Smooth muscle cell (in vitro differentiated cells): Measurements from ENCODE around the gene PTS. TPM values are rescaled to one million over a fixed set of nuclear protein-coding genes. Genes with fewer than 3 reads are reported as not detected.
"Not testable (repeated sequence)": the region's sequence is repeated elsewhere in the genome, so short reads cannot be mapped to it uniquely, and the experiment has no call there.

Experiments used
- DNase-seq: peaks from one replicate; lab custom pipeline; 2025; ENCODE audit not compliant: unreplicated experiment; lab: John Stamatoyannopoulos, UW
- H2AFZ ChIP-seq: fragments of 200-600 bp; sonication (generic); 2 replicates; pipeline ENCODE4 v1.6.0; 2016; ENCODE audit warnings: antibody characterized with exemption, low read depth, mild to moderate bottlenecking
- H3F3A ChIP-seq: fragments of 200-600 bp; sonication (generic); 2 replicates; pipeline ENCODE4 v1.6.0; 2017; ENCODE audit warnings: antibody characterized with exemption, low read depth
- H3K27ac ChIP-seq: fragments of 200-600 bp; sonication (generic); 2 replicates; pipeline ENCODE4 v1.5.1; 2016; ENCODE audit warnings: low read depth, mild to moderate bottlenecking
- H3K27me3 ChIP-seq: fragments of 200-600 bp; sonication (generic); 2 replicates; pipeline ENCODE4 v1.6.1; 2016; ENCODE audit warnings: low read depth, mild to moderate bottlenecking
- H3K36me3 ChIP-seq: fragments of 200-600 bp; sonication (generic); 2 replicates; pipeline ENCODE4 v1.5.1; 2016; ENCODE audit warnings: low read depth
- H3K4me1 ChIP-seq: fragments of 200-600 bp; sonication (generic); 2 replicates; pipeline ENCODE4 v1.5.1; 2016; ENCODE audit warnings: low read depth
- H3K4me2 ChIP-seq: fragments of 200-600 bp; sonication (generic); 2 replicates; pipeline ENCODE4 v1.6.0; 2016; ENCODE audit warnings: mild to moderate bottlenecking
- H3K4me3 ChIP-seq: fragments of 200-600 bp; sonication (generic); 2 replicates; pipeline ENCODE4 v1.5.1; 2016; ENCODE audit warnings: mild to moderate bottlenecking
- H3K79me2 ChIP-seq: fragments of 200-600 bp; sonication (generic); 2 replicates; pipeline ENCODE4 v1.6.0; 2016; ENCODE audit warnings: low read depth, mild to moderate bottlenecking
- H3K9ac ChIP-seq: fragments of 200-600 bp; sonication (generic); 2 replicates; pipeline ENCODE4 v1.6.0; 2016; ENCODE audit warnings: low read depth
- H3K9me3 ChIP-seq: fragments of 200-600 bp; sonication (generic); replicated peaks from 2 replicates; pipeline ENCODE4 v1.5.1; 2016; ENCODE audit warnings: low read depth
- H4K20me1 ChIP-seq: fragments of 200-600 bp; sonication (generic); 2 replicates; pipeline ENCODE4 v1.6.0; 2016; ENCODE audit warnings: low read depth
- WGBS: methylation state at CpG from one replicate; pipeline ENCODE4 v1.1.7; 2016; ENCODE audit warnings: low lambda C conversion rate; 5-methylcytosine and 5-hydroxymethylcytosine counted together
- polyA plus RNA-seq: library from polyadenylated mRNA; unstranded; fragments of >200 nt; fragmentation: Nextera tagmentation; extraction: Ambion mirVana; gene quantifications from 2 replicates; pipeline ENCODE4 v1.2.1, GENCODE V29; 2016
- total RNA-seq: library from RNA; depleted of rRNA; stranded (reverse); fragments of >200 nt; gene quantifications from 2 replicates; pipeline ENCODE4 v1.2.3, GENCODE V29; 2014
- TF ChIP-seq, protein P1 (sequence below): fragments of 200-600 bp; sonication (generic); IDR thresholded peaks from 2 replicates; pipeline ENCODE4 v1.5.1; 2017; ENCODE audit warnings: borderline replicate concordance, mild to moderate bottlenecking, antibody characterized with exemption; ENCODE audit not compliant: insufficient read depth, poor library complexity, severe bottlenecking

PTS gene
- total and polyA plus RNA-seq, 2 experiments from 2014 or later: 70.9 to 75.4 TPM

DNA sequence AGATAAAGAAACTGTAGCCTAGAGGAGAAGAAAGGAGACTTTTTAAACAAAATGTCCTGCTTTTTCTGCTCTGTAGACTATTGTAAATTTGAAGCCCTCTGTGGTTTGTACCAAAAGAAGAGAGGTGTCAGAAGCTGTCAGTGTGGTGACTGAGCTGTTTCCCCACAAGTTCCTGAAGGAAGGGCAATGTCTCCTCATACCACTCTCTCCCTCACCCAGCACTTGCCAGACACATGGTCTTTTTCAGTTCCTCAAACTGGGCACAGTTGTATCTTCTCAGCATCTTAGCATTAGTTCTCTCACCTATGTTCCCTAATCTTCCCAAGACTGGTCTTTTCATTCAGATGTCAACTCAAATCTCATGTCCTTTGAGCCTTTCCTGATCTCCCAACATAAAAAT, 46.6 kb upstream of the PTS start:
- no peaks in the 10 kb centered on the region for H3K4me1 ChIP-seq
- no peaks in the 10 kb centered on the region for H4K20me1 ChIP-seq
- H3F3A ChIP-seq: no peaks in the 10 kb centered on the region
- H3K79me2 ChIP-seq: no peaks in the 10 kb centered on the region
- H3K9me3 ChIP-seq: no peaks in the 10 kb centered on the region
- H3K4me2 ChIP-seq: no peak overlapping the region
- H3K27me3 ChIP-seq: no peaks in the 10 kb centered on the region
- TF ChIP-seq, protein P1, sequence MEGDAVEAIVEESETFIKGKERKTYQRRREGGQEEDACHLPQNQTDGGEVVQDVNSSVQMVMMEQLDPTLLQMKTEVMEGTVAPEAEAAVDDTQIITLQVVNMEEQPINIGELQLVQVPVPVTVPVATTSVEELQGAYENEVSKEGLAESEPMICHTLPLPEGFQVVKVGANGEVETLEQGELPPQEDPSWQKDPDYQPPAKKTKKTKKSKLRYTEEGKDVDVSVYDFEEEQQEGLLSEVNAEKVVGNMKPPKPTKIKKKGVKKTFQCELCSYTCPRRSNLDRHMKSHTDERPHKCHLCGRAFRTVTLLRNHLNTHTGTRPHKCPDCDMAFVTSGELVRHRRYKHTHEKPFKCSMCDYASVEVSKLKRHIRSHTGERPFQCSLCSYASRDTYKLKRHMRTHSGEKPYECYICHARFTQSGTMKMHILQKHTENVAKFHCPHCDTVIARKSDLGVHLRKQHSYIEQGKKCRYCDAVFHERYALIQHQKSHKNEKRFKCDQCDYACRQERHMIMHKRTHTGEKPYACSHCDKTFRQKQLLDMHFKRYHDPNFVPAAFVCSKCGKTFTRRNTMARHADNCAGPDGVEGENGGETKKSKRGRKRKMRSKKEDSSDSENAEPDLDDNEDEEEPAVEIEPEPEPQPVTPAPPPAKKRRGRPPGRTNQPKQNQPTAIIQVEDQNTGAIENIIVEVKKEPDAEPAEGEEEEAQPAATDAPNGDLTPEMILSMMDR: no peak
- no peak overlapping the region for H3K9ac ChIP-seq
- no peak for DNase-seq
- H3K27ac ChIP-seq: no peak overlapping the region
- no peaks in the 10 kb centered on the region for H3K36me3 ChIP-seq
- H2AFZ ChIP-seq: no peak overlapping the region
- no peak overlapping the region for H3K4me3 ChIP-seq

DNA sequence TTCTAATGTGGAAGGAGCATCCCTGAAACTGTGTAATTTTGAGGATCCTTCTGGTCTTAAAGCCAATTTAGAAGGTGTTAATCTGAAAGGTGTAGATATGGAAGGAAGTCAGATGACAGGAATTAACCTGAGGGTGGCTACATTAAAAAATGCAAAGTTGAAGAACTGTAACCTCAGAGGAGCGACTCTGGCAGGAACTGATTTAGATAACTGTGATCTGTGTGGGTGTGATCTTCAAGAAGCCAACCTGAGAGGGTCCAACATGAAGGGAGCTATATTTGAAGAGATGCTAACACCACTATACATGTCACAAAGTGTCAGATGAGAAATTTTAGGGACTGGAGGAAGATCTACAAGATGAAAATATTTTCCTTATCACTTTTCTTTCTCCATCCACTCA, 43.4 kb upstream of the PTS start:
- H3K4me1 ChIP-seq: no peaks in the 10 kb centered on the region
- no peak overlapping the region for H3K4me3 ChIP-seq
- no peaks in the 10 kb centered on the region for H3K27me3 ChIP-seq
- no peak for DNase-seq
- H3K4me2 ChIP-seq: no peak overlapping the region
- H3K9me3 ChIP-seq: no peaks in the 10 kb centered on the region
- no peaks in the 10 kb centered on the region for H4K20me1 ChIP-seq
- TF ChIP-seq, protein P1: no peak
- H3K9ac ChIP-seq: no peak overlapping the region
- H3K36me3 ChIP-seq: no peaks in the 10 kb centered on the region
- no peak overlapping the region for H2AFZ ChIP-seq
- H3F3A ChIP-seq: no peaks in the 10 kb centered on the region
- no peak overlapping the region for H3K27ac ChIP-seq
- no peaks in the 10 kb centered on the region for H3K79me2 ChIP-seq
- WGBS: 79% methylated on average over 1 of the region's 1 CpG

DNA sequence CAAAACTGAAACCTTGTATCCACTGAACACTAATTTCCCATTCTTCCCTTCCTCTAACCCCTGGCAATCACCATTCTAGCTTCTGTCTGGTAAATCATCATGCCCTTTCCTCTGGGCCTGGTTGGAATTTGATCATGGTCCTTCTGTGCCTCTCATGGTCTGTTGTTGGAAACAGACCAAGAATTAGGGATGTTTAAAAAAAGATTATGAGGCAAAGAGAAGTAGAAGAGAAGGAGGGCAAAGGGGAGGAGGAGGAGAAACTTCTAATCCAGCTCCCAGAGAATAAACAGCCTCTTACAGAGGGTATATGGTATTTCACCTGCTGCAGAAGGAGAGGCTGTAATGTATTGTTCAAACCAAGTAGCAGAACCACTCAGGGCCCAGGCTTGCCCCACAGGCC, 40.3 kb upstream of the PTS start:
- H3K36me3 ChIP-seq: no peaks in the 10 kb centered on the region
- H3K79me2 ChIP-seq: no peaks in the 10 kb centered on the region
- no peak overlapping the region for H3K4me3 ChIP-seq
- no peaks in the 10 kb centered on the region for H4K20me1 ChIP-seq
- no peak overlapping the region for H3K9ac ChIP-seq
- H3F3A ChIP-seq: no peaks in the 10 kb centered on the region
- no peaks in the 10 kb centered on the region for H3K4me1 ChIP-seq
- H3K27ac ChIP-seq: no peak overlapping the region
- DNase-seq: no peak
- TF ChIP-seq, protein P1: no peak
- no peaks in the 10 kb centered on the region for H3K27me3 ChIP-seq
- H3K4me2 ChIP-seq: no peak overlapping the region
- H2AFZ ChIP-seq: no peak overlapping the region
- H3K9me3 ChIP-seq: no peaks in the 10 kb centered on the region

DNA sequence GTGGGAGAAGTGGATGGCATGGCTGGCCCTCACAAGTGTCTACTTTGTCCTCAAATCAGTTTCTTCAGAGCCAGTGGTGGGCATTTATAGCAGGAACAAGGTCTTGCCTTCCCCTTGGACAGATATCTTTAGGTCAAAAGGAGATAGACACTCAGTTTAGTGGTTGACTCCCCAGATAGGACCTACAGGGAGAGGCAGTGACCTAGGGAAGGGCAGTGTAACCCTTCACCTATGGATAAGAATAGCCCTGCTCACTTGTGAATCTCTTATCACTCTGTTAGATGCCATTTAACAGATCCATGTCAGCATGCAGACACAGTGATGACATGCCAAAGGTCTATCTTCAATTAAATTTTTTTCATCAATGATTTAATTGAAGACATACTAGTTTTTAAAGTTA, 39.9 kb upstream of the PTS start:
- Histone ChIP-seq H3K27ac (no peak overlapping the region), H3K4me3 (no peak overlapping the region), H3K36me3 (no peaks in the 10 kb centered on the region), H3K9me3 (no peaks in the 10 kb centered on the region), H4K20me1 (no peaks in the 10 kb centered on the region), H3F3A (no peaks in the 10 kb centered on the region), H3K4me2 (no peak overlapping the region), H2AFZ (no peak overlapping the region), H3K27me3 (peaks cover 1% of the 10 kb centered on the region), H3K79me2 (no peaks in the 10 kb centered on the region), H3K9ac (no peak overlapping the region), H3K4me1 (no peaks in the 10 kb centered on the region)
- DNase-seq: no peak
- TF ChIP-seq, protein P1: no peak

DNA sequence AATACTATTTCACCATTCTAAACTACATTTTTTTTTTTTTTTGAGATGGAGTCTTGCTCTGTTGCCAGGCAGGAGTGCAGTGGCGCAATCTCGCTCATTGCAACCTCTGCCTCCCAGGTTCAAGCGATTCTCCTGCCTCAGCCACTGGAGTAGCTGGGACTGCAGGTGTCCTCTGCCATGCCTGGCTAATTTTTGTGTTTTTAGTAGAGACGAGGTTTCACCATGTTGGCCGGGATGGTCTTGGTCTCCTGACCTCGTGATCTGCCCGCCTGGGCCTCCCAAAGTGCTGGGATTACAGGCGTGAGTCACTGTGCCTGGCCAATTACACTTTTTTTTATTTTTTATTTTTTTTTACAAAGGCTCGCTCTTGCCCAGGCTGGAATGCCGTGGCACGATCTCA, 31.1 kb upstream of the PTS start:
- H3K4me2 ChIP-seq, H2AFZ ChIP-seq, H4K20me1 ChIP-seq, H3K27ac ChIP-seq, H3F3A ChIP-seq, H3K36me3 ChIP-seq, H3K79me2 ChIP-seq, H3K9ac ChIP-seq, DNase-seq, H3K4me3 ChIP-seq, H3K9me3 ChIP-seq, H3K4me1 ChIP-seq: not testable (repeated sequence)
- 57% methylated on average over 11 of the region's 11 CpGs for WGBS
- peaks cover 11% of the 10 kb centered on the region for H3K27me3 ChIP-seq
